ENCODE data around the gene LTBP3.

Gene LTBP3

GRCh38 chr11:65571420-65571819 is 13.3 kb upstream of the LTBP3 start:
- DNase-seq: no peak

DNA sequence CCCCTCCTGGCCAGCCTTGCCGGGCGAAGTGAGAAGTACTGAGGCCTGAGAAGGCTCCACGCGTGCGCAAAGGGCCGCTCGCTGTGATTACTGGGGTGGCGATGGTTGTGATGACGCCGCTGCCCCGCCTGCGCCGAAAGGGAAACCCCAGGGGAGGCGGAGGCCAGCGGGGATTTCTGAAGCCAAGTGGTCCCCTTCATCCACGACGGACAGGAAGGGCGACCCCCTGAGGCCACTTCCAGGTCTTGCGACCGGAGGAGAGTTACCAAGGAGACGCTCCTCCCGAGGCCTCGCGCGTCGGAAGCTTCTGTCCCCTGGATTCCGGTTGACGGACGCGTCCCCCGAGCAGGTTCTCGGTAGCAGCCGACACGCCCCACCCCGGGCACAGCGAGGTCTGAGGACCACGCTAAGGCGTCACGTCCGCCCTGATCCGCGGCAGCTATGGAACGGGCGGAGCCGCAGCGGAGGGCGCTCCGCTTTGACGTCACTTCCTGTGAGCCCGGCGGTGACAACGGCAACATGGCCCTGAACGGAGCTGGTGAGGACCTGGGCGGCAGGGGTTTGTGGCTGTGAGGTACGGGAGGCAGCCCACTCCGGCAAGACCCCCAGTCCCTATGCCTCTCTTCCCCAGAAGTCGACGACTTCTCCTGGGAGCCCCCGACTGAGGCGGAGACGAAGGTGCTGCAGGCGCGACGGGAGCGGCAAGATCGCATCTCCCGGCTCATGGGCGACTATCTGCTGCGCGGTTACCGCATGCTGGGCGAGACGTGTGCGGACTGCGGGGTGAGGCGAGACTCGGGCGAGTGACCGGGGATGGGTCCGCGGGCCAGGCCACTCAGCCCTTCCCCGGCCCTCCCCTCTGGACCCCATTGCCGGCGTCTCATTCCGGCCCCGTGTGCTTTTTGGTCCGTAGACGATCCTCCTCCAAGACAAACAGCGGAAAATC is 12.1 kb upstream of the LTBP3 start, which contains the start of gene ZNRD2:
TSS of gene ZNRD2 (plus strand) at position 505 of the 946 bp plus-strand sequence. CDS start at position 520, 15 bp downstream.
- DNase-seq: peak; percentile 99

GRCh38 chr11:65569164-65569972 is 11.2 kb upstream of the LTBP3 start:
- no peak for DNase-seq

GRCh38 chr11:65565624-65566453 is 7.7 kb upstream of the LTBP3 start:
- DNase-seq: peak; percentile 58

GRCh38 chr11:65564879-65565559 is 6.9 kb upstream of the LTBP3 start:
- DNase-seq: peak; percentile 58

DNA sequence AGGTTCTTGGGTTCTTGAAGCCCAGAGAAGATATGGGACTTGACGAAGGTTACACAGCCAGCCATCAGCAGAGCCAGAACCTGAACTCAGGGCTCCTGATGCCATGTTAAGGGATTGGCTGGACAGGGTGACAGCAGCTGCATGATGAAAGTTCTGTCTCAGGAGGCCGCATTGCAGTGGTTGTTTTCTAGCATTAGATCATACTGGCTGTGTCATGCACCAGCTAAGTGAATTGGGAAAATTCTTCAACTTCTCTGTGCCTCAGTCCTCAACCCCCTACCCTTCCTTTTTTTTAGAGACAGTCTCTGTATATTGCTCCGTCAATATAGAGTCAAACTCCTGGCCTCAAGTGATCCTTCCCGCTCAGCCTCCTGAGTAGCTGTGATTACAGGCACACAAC is 5.4 kb upstream of the LTBP3 start:
- DNase-seq: no peak

DNA sequence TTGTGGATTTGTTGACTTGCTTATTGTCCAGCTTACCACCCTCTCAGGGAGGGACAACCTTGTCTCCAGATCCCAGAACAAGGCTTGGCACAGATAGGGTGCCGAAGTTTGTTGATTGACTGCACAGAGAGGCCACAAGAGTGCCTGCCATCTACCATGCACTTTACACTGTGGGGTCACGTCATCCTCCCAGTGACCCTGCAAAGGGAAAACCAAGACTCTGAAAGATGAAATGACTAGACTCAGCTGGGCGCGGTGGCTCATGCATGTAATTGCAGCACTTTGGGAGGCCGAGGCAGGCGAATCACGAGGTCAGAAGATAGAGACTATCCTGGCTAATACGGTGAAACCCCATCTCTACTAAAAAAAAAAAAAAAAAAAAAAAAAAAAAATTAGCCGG is 4.6 kb upstream of the LTBP3 start:
- DNase-seq: no peak

- DNase-seq: no peak
These were observed 3.9 kb upstream of the LTBP3 start for GRCh38 chr11:65562020-65562419.

GRCh38 chr11:65560555-65561418 is 2.6 kb upstream of the LTBP3 start:
- DNase-seq: peak; percentile 38

GRCh38 chr11:65559951-65560537 is 1.9 kb upstream of the LTBP3 start:
- no peak for DNase-seq

DNA sequence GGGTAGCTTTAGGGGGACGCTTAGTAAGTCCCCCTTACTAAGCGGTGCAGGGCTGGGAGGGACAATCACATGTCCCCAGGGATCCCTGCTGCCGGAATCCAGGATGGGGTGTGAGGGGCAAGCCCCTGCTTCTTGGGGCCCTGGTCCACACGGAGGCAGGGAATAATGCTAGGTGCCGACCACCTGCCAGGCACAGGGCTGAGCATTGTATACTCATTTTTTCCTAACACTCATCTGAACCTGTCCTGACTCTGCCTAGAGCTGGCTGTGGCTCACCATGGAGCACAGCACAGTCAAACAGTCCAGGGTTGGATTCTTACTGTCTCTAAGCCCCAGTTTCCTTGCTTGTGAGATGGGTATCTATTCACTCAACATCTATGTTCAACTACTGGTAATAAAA is 1.4 kb upstream of the LTBP3 start:
- DNase-seq: no peak

- DNase-seq: no peak
These were observed 861 bp upstream of the LTBP3 start for GRCh38 chr11:65558930-65559509.

GRCh38 chr11:65557280-65558001 is 718 bp downstream of the LTBP3 start:
- DNase-seq: peak; percentile 40

GRCh38 chr11:65556470-65557279 is 1.5 kb downstream of the LTBP3 start:
- DNase-seq: peak; percentile 24

DNA sequence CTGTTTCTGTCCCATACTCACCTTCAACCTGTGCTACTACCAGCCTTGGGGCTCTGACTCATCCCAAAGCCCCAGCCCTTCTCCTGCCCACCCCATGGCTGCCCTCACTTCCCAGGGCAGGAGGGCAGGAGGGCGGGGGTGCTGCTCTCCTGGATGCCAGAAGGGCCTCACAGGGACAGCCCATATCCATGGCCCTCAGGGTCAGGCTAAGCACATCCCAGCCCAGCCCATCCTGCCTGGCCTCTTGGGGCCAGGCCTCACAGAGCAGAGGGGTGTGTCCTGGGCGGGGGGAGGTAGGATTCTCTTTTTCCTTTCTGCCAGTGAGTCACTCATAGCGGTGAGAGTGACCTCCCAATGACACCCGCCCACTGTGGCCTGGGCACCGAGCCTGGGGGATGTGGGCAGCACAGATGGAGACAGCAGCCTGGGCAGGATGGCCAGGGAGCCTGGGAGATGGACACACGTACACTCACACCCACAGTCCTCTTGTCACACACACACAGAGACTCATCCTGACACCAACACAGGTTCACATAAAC is 2.4 kb downstream of the LTBP3 start:
- peak; percentile 21 for DNase-seq

- no peak for DNase-seq
These were observed 3.2 kb downstream of the LTBP3 start for GRCh38 chr11:65554842-65555430.

GRCh38 chr11:65554057-65554818 is 3.9 kb downstream of the LTBP3 start:
- DNase-seq: peak; percentile 30

All from CD4-positive, alpha-beta T cell treated with Interleukin-6 for 4 hours (primary cell).